ENCODE measurements around the gene TRIM2. TPM values are rescaled to one million over a fixed set of nuclear protein-coding genes. Genes with fewer than 3 reads are reported as not detected.

Gene TRIM2
- total and polyA plus RNA-seq, 2 experiments from 2014 or later = 22.0 to 61.5 TPM

- ATAC-seq (no peak), DNase-seq (ENCODE audit: low spot score) (no peak)
- Histone ChIP-seq H3K9me2 (ENCODE audit: insufficient read depth) (no peaks in the 10 kb centered on the region), H3K79me2 (replicated peaks; ENCODE audit: insufficient read depth) (peaks cover 41% of the 10 kb centered on the region), H3K4me1 (ENCODE audit: insufficient read depth) (peaks cover 25% of the 10 kb centered on the region), H3K36me3 (ENCODE audit: insufficient read depth) (no peaks in the 10 kb centered on the region), H2AFZ (no peak overlapping the region), H3K27ac (ENCODE audit: low read depth) (no peak overlapping the region), H3F3A (replicated peaks; ENCODE audit: low read depth) (0 out of 2 replicates have a peak, but pooled peaks cover 3% of the 10 kb centered on the region), H3K4me3 (no peak overlapping the region), H4K20me1 (replicated peaks; ENCODE audit: insufficient read depth) (peaks cover 12% of the 10 kb centered on the region; the same call in 1 of the 2 replicates), H3K4me2 (no peak overlapping the region; the same call in 1 of the 2 replicates), H3K27me3 (ENCODE audit: insufficient read depth) (no peaks in the 10 kb centered on the region)
- Mint-ChIP-seq H3K9me3 (no peaks in the 10 kb centered on the region), H3K4me1 (peaks cover 28% of the 10 kb centered on the region), H3K27ac (no peak overlapping the region), H3K36me3 (ENCODE audit: low read depth) (peaks cover 3% of the 10 kb centered on the region; the same call in 1 of the 3 replicates), H3K4me3 (no peak overlapping the region), H3K27me3 (ENCODE audit: insufficient read depth, low read depth, poor library complexity) (peaks cover 7% of the 10 kb centered on the region)
- TF ChIP-seq ZNF462 (CRISPR knock-in tag; IDR thresholded peaks at IDR 0.05) (no peak), ZNF331 (CRISPR knock-in tag; IDR thresholded peaks at IDR 0.05; ENCODE audit: low read depth) (no peak), JUNB (IDR thresholded peaks at IDR 0.05; ENCODE audit: unreplicated experiment) (no peak), ZNF114 (CRISPR knock-in tag; IDR thresholded peaks at IDR 0.05) (no peak), NANOG (IDR thresholded peaks at IDR 0.05; ENCODE audit: borderline replicate concordance) (no peak), CREB1 (CRISPR knock-in tag; IDR thresholded peaks at IDR 0.05; ENCODE audit: low read depth) (no peak), EZH2 (IDR thresholded peaks at IDR 0.05; ENCODE audit: low read depth, unreplicated experiment) (no peak), EZH2phosphoT487 (IDR thresholded peaks at IDR 0.05; ENCODE audit: unreplicated experiment) (no peak), POLR2AphosphoS5 (IDR thresholded peaks at IDR 0.05; ENCODE audit: low read depth) (no peak), ETS1 (IDR thresholded peaks at IDR 0.05) (no peak), STAT1 (IDR thresholded peaks at IDR 0.05; ENCODE audit: unreplicated experiment) (no peak)
- TF ChIP-seq, protein P1, sequence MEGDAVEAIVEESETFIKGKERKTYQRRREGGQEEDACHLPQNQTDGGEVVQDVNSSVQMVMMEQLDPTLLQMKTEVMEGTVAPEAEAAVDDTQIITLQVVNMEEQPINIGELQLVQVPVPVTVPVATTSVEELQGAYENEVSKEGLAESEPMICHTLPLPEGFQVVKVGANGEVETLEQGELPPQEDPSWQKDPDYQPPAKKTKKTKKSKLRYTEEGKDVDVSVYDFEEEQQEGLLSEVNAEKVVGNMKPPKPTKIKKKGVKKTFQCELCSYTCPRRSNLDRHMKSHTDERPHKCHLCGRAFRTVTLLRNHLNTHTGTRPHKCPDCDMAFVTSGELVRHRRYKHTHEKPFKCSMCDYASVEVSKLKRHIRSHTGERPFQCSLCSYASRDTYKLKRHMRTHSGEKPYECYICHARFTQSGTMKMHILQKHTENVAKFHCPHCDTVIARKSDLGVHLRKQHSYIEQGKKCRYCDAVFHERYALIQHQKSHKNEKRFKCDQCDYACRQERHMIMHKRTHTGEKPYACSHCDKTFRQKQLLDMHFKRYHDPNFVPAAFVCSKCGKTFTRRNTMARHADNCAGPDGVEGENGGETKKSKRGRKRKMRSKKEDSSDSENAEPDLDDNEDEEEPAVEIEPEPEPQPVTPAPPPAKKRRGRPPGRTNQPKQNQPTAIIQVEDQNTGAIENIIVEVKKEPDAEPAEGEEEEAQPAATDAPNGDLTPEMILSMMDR (conservative IDR thresholded peaks at IDR 0.05; ENCODE audit: low read depth in 2 of 2) = no peak
- TF ChIP-seq, protein P2, sequence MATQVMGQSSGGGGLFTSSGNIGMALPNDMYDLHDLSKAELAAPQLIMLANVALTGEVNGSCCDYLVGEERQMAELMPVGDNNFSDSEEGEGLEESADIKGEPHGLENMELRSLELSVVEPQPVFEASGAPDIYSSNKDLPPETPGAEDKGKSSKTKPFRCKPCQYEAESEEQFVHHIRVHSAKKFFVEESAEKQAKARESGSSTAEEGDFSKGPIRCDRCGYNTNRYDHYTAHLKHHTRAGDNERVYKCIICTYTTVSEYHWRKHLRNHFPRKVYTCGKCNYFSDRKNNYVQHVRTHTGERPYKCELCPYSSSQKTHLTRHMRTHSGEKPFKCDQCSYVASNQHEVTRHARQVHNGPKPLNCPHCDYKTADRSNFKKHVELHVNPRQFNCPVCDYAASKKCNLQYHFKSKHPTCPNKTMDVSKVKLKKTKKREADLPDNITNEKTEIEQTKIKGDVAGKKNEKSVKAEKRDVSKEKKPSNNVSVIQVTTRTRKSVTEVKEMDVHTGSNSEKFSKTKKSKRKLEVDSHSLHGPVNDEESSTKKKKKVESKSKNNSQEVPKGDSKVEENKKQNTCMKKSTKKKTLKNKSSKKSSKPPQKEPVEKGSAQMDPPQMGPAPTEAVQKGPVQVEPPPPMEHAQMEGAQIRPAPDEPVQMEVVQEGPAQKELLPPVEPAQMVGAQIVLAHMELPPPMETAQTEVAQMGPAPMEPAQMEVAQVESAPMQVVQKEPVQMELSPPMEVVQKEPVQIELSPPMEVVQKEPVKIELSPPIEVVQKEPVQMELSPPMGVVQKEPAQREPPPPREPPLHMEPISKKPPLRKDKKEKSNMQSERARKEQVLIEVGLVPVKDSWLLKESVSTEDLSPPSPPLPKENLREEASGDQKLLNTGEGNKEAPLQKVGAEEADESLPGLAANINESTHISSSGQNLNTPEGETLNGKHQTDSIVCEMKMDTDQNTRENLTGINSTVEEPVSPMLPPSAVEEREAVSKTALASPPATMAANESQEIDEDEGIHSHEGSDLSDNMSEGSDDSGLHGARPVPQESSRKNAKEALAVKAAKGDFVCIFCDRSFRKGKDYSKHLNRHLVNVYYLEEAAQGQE (IDR thresholded peaks at IDR 0.05; ENCODE audit: unreplicated experiment) = no peak
Measured at GRCh38 chr4:153233761-153234371, 29.6 kb downstream of the TRIM2 start.
